SK-MEL-5 (cell line): Measurements from ENCODE around the gene CDK15. TPM values are rescaled to one million over a fixed set of nuclear protein-coding genes. Genes with fewer than 3 reads are reported as not detected.
"Not testable (repeated sequence)": the region's sequence is repeated elsewhere in the genome, so short reads cannot be mapped to it uniquely, and the experiment has no call there.

Experiments
- DNase-seq: peaks from one replicate; pipeline ENCODE4 v3.0.0-alpha.2; 2016; ENCODE audit warnings: low read depth, low spot score
- in situ Hi-C: cut with HindIII; loops from 2 replicates; pipeline ENCODE4 v1.10.0; 2016; ENCODE audit warnings: low sequenced_read_pairs, high pct_unique_total_duplicates, low pct_unique_long_range_greater_than_20kb
- total RNA-seq: library from RNA; depleted of rRNA; stranded (reverse); fragments of >200 nt; shearing (Covaris generic); gene quantifications from 2 replicates; pipeline ENCODE4 v1.2.3, GENCODE V29; 2014

Gene CDK15
- total RNA-seq, 1 experiment from 2014 or later, result 0.95 TPM

DNA sequence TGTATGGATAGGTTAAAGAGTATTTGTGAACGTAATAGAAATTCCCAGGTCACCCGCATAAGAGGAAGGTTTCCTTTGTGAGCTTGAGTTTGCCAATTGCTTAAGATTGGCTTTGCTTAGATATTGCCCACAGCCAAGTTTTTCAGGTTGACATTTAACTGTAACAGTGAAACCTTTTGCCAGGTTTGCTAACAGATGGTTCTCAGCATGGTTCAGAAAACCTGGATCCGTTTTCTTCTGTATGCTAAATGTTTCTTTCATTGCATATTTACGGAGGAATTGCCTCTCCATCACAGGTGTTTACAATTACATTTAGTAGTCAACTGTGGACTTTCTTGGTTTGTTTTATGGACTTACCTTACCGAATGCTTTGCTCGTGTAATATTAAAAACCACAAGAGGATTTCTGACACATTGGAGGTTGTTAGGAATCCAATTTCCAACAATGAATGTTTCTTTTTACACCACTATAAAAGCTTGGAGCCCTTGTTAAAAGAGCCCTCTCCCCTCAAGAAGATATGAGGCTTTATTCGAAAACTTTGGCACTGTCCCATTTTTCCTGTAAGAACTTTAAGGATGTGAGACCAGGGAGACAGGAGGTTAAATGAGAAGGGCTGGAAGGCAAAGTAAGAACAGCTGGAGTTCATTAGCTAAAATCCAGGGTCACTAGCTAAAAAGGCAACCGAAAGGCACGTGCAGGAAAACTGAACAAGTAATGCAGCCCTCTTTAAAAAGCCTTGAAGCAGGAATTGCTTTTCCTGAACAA is 7.8 kb downstream of the CDK15 start:
- in situ Hi-C loops, result no loop called here
- no peak for DNase-seq

DNA sequence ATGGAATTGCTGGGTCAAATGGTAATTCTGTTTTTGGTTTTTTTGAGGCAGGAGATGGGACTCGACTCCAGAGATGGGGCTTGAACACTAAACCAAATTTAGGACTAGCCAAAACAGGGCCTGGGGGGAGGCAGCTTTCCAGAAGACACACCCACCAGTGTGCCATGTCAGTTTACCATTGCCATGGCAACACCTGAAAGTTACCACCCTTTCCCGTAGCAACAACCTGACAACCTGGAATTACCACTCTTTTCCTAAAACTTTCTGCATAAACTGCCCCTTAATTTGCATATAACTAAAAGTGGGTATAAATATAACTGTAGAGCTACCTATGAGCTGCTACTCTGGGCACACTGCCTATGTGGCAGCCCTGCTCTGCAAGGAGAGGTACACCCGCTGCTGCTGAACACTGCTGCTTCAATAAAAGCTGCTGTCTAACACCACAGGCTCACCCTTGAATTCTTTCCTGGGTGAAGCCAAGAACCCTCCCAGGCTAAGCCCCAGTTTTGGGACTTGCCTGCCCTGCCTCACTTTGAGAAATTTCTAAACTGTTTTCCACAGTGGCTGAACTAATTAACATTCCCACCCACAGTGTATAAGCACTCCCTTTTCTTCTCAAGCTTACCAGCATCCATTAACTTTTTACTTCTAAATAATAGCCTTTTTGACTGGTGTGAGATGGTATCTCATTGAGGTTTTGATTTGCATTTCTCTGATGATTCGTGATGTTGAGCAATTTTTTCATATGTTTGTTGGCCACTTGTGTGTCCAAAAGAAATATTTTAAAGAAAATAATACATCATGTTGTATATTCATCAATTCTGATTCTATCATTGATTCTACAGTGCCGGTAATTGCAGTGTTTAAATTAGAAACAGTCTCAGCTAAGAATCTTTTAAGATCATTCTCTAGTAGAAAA is 10.6 kb downstream of the CDK15 start:
- in situ Hi-C loops, result no loop called here

DNA sequence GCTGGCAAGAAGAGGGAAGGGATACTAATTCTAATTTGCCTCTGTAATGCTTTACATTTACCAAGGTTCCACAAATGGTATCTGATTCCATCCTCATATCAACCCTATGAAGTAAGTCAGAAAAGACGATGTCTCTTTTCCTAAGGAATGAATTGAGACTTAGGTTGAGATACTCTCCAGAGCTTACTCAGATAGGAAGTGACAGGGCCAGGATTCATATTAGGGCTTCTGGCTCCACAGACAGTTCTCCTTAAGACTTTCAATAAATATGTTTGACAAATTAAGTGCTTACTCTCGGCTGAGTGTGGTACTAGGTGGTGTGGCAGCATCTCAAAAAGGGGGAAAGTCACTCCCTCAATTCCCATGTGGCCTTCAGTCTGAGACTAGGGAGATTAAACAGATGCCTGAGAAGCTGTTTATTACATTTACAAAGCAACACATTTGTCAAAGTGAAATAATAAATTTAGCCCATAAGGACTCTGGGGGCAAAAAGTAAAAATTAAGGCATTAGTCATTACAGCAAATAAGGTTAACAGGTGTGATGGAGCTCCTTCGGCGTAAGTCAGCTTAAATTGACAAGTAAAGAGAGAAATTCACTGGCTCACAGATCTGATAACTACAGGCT is 14.2 kb downstream of the CDK15 start:
- no peak for DNase-seq
- in situ Hi-C loops, result no loop called here

More for the DNA sequence above, 10.6 kb downstream of the CDK15 start:
- DNase-seq, result no peak

DNA sequence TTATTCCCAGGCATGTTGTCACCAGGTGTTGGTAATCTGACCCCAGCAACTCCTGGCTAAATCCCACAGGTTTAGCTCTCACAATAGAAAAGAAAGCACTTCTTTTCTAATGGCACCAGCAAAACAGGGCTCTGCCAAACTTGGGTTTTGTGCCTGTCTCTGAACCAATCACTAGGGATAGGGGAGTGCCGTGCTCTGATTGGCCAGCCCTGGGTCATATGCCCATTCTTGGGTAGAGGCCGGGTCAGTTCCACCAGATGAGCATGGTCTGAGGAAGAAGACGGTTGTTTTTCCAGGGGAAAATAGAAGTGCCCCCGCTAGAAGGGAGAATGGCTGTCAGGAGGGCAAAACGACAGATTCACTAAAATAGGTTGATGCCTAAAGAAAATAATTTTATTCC is 14.7 kb downstream of the CDK15 start:
- in situ Hi-C loops, result no loop called here
- no peak for DNase-seq

DNA sequence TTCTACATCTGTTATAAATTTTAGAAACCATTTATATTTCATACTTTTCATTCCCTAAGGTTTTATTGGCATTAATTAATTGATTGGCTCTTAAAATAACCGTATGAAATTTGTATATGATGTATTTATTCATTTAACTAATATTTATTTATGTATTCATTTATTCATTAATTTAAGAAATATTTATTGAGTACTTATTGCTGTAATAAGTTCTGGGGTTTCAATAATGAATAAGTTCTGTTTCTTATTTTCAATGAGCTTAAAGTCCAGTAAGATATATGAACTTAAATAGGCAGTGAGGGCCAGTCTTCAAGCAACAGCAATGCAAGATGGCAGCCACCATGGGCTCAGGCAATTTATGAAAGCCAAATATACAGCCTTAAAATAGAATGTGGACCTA is 17.9 kb downstream of the CDK15 start:
- in situ Hi-C loops, result no loop called here
- DNase-seq, result no peak

DNA sequence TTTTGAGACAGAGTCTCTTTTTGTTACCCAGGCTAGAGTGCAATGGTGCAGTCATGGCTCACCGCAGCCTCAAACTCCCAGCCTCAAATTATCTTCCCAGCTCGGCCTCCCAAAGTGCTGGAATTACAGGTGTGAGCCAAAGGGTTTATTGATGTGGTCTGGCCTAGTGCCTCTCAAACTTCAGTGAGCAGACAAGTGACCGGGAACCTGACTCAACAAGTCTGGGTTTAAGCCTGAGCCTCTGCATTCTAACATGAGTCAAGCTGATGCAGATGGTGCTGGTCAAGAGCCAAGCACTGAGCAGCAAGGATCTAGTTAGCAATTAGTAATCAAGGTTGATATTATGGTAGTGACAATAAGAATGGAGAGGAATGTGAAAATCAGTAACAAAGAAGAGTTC is 21.3 kb downstream of the CDK15 start:
- in situ Hi-C loops, result no loop called here
- DNase-seq, result no peak

DNA sequence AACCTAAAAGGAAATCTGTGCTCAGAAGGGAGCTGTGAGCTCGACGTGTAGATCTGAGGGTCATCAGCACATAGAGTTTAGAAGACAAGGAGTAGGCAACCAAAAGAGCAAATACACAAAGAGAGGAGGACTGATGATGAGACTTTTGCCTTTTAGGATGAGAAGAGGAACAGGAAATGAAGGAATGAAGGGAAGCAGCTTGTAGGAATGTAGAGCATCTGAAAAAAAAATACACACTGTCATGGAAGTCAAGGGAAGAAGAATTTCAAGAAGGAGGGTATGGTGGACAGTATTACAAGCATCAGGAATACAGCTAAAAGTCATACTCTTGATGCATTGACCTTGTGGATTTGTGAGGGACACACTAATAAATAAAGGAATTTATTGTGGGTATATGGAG is 21.9 kb downstream of the CDK15 start:
- in situ Hi-C loops, result no loop called here
- no peak for DNase-seq

DNA sequence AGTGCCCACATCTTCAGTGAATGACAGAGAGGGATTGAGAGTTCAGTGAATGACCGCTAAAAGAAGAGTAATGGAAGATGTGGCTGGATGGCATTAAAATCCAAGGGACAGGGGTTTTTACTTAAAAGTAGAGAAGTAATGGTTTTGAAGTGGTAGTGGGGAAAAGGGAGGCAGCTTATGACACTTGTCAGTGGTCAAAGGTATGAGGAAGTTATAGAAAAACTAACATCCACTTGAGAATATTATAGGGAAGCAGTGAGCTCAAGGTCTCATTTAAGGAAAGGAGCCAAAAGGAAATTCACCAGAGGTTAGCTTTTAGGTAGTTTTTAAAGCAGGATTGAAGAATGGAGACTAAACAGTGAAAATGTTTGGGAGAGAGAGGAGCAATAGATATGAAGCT is 24.3 kb downstream of the CDK15 start:
- in situ Hi-C loops, result no loop called here
- DNase-seq, result no peak

DNA sequence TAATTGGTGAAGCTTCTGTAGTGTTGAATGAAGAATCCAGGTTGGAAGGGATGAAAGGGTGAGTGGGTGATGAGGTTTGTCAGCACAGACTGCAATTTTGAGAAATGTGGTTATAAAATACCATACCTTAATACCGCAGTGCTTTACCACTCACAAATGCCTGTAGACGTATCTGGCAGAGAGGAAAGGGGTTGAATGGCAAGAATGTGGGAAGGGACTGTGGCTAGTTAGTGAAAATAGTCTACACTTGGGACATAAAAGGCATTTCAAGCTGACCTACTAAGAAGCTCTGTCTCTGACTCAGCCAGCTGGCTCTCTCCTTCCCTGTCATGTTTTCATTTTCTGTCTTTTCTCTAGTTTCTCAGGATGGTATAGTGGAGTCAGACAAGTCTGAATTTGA is 25.1 kb downstream of the CDK15 start:
- in situ Hi-C loops, result no loop called here
- no peak for DNase-seq

DNA sequence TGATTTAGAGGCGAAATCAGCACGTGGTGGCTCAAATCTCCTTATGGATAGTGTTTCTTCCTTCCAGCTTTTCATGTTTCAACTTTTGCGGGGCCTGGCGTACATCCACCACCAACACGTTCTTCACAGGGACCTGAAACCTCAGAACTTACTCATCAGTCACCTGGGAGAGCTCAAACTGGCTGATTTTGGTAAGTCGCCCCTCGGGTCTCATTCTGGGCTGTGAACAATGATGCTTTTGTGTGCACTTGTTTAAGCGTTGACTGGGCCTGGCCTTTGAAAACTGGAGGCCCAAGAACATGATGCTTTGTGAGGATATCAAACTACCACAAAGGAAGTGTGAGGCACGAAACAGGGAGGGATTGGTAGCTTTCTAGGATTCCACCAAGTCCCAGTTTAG is 27.4 kb downstream of the CDK15 start:
- peak; percentile 92 for DNase-seq

DNA sequence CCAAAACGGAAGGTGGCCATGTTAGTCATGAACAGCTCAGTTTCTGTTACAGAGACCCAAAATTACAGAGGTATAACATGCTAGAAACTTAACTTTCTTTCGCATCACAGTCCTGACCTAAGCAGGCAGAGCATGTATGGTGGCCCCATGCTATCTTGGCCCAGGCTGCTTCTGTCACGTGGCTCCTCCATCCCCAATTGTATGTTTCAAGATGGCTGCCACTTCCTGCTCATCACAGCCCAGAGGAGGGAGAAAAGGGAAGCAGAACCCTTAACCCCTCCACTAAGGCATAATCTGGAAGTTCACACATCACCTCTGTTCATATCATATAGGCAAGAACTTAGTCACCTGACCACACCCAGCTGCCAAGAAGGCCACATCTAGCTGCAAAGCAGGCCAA is 28.7 kb downstream of the CDK15 start:
- in situ Hi-C loops, result no loop called here

More for the DNA sequence above, 27.4 kb downstream of the CDK15 start:
- in situ Hi-C loops, result no loop called here

DNA sequence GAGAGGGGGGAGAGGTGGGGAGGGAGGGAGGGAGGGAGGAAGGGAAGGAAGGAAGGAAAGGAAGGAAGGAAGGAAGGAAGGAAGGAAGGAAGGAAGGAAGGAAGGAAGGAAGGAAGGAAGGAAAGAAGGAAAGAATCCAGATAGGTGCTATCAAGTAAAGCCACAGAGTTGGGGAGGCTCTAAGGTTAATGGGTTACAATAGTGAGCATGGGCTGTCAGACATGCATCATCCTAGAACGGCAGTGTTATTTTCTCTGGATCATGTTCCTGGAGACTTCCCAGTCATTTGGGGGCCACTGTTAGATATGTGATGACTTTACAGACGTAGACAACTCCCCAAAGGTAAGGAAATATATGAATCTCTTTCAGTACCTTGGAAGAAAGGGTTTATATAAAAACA is 31.1 kb downstream of the CDK15 start:
- in situ Hi-C loops, result no loop called here
- no peak for DNase-seq

More for the DNA sequence above, 28.7 kb downstream of the CDK15 start:
- DNase-seq, result no peak

DNA sequence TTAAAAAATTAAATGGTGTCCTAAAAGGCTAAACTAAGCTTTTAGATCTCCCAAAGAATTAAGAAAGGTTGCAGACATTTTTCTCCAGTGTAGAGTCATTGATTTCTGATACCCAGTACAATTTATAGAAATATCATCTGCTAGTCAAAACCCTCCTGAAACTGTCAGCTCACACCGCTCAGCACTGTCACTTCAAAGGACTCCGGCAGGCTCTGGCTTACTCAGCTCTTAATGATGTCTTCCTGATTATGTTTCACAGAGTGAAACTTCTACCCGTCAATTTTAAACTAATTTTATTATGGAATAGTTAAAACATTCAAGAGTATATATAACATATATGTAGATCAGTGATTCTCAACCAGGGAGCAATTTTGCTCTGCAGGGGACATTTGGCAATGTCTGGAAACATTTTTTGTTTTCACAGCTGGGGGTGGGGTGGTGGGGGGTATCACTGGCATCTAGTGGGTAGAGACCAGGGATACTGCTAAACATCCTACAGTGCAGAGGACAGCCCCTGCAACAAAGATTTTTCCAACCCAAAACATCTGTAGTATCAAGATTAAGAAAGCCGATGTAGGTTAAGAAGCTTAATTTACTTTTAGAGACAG is 31.6 kb downstream of the CDK15 start:
- in situ Hi-C loops, result no loop called here
- no peak for DNase-seq

DNA sequence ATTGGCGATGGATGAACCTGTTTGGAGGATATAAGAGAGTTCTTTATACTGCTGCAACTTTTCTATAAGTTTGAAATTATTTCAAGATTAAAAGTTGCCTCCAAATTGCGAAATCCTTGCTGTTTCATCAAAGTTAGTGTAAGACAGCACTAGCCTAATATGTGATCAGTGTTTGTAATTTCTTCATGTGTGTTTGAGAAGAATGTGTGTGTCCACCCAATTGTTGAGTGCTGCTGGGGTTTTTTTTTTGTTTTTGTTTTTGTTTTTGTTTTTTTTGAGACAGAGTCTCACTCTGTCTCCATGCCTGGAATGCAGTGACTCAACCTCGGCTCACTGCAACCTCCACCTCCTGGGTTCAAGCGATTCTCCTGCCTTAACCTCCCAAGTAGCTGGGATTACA is 33.4 kb downstream of the CDK15 start:
- no peak for DNase-seq
- in situ Hi-C loops, result no loop called here

DNA sequence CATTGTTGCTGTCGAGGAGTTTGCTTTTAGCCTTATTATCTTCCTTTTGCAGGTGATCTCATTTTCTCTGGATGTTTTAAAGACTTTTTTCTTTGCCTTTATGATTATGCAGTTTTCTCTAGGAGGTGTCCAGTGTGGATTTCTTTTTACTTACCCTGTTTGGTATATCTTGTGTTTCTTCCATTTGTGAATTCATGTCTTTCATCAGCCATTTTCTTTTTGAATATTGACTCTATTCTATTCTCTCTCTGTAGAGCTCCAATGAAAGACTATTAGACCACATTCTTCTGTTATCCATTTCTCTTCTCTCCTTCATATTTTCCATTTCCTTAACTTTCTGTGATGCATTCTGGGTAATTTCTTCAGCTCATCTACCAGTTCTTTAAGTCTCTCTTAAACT is 34.4 kb downstream of the CDK15 start:
- in situ Hi-C loops, result no loop called here
- no peak for DNase-seq

DNA sequence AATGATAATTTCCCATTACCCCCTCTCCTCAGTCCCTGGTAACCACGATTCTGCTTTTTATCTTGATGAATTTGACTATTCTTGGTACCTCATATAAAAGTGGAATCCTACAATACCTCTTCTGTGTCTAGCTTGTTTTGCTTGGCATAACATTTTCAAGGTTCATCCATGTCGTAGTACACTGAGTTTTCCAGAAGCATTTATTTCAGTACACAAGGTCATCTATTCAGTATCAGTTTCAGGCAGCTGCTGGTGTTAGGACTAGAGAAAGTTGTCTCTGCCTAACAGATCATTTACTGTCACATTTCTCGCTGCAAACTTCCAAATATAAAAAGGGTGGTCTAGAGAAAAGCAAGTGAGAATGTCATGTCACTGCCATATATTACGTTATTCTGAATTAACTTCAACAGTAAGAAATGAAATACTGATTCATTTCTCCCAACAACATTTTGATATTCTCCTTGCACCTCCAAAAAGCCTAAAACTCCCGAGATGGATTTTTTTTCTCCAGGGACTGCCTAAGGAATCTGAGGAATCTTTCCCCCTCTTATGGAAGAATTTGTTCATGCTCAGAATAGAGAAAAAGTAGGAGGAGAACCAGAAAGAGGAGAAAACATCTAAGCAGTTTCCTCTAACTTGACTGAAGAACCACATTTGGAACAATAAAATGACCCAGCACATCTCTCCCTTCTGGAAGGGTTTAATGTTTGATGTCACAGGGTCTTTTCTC is 36.0 kb downstream of the CDK15 start:
- in situ Hi-C loops, result no loop called here
- DNase-seq, result no peak

DNA sequence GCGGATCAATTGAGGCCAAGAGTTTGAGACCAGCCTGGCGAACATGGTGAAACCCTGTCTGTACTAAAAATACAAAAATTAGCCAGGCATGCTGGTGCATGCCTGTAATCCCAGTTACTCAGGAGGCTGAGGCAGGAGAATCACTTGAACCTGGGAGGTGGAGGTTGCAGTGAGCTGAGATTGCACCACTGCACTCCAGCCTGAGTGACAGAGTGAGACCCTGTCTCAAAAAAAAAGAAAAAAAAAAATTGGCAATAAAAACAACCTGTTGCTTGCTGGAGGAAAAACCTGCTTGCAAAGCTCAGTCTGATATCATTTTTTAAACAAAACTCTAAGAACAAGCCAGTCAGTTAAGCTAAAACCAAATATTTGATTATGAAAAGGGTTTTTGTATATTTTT is 38.6 kb downstream of the CDK15 start:
- DNase-seq, in situ Hi-C loops: not testable (repeated sequence)
